ENCODE data around the gene CIPC. TPM values are rescaled to one million over a fixed set of nuclear protein-coding genes. Genes with fewer than 3 reads are reported as not detected.
A peak's percentile ranks its signal among the peaks of the same experiment; 100 is the strongest.

The CIPC gene
- total RNA-seq (46.8 and 47.0 TPM in 2 replicates), polyA plus RNA-seq (10.7 and 13.3 TPM in 2 replicates), polyA minus RNA-seq (22.1 and 23.8 TPM in 2 replicates)
- total RNA-seq (2013), result 24.0 TPM

DNA sequence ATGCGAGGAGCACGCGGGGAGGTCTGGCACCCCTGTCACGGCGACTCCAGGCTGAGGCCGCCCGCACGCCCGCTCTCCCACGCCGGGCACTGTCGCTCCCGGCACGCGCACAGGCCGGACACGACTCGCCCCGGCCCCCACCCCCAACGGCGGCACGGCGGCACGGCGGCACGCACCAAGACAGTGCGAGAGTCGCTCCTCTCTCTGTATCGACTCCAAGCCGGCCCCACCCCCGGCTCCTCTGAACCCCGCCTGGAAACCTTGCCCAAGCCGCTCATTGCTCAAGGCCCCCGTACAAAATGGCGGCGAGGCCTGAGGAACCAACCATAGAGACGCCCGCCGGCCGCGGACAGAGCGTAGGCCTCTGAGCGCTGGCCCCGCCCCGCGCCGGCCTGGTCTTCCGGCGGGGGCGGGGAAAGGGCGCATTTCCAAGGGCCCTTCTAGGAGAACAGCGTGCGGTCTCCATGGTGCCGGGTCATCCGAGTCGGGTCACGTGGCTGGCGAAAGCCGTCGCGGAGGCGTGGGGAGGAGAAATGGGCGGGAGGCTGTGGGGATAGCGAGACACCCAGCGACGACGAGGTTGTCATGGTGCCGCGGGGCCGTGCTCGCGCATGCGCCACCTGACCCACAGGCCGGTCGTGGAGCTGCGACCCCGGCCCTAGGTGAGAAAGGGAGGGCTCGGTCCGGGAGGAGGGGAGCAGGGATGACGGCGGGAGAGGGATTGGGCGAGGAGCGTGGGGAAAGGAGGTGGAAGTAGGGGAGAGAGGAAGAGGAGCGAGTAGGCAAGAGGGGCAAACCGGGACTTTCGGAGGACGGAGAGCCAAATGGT is at the start of gene CIPC:
TSS of gene CIPC (plus strand) at position 559 of the 829 bp plus-strand sequence. CDS start 7,451 bp downstream, outside the sequence.
- Histone ChIP-seq H2AFZ (ENCODE audit: insufficient read depth, low read depth, low read length, poor library complexity, severe bottlenecking) (peak within 1 kb of the TSS; percentile 99), H3K4me1 (ENCODE audit: control insufficient read depth in 2 of 2, insufficient read depth in 2 of 2, low read length in 2 of 2) (peaks cover 45 to 51% of the 10 kb centered on the region in 2 donors), H3K4me3 (ENCODE audit: control extremely low read depth in 1 of 5, extremely low read depth in 1 of 5, insufficient read depth in 1 of 5, low read depth in 2 of 5, low read length in 4 of 5) (peak within 1 kb of the TSS; percentile 85 to 99 (median 99)), H3K79me2 (ENCODE audit: control insufficient read depth, insufficient read depth, low read length) (peaks cover 60% of the 10 kb centered on the region), H3K4me2 (replicated peaks; ENCODE audit: low read depth, low read length, poor library complexity, severe bottlenecking) (peak within 1 kb of the TSS; percentile 95), H3K9me3 (ENCODE audit: control extremely low read depth in 1 of 3, control insufficient read depth in 2 of 3, insufficient read depth in 1 of 3, low read length in 2 of 3) (no peaks in the 10 kb centered on the region), H3K27ac (ENCODE audit: low read length in 2 of 2) (peak within 1 kb of the TSS; percentile 92 to 99), H3K27me3 (replicated peaks in 1 of 4; ENCODE audit: control extremely low read depth in 1 of 4, control insufficient read depth in 3 of 4, insufficient read depth in 4 of 4, low read length in 3 of 4) (no peaks in the 10 kb centered on the region), H3K9ac (ENCODE audit: low read length) (peak within 1 kb of the TSS; percentile 98), H3K36me3 (replicated peaks in 1 of 2; ENCODE audit: control extremely low read depth in 1 of 2, control insufficient read depth in 1 of 2, extremely low read depth in 1 of 2, insufficient read depth in 2 of 2, low read length in 1 of 2) (no peaks in the 10 kb centered on the region), H4K20me1 (ENCODE audit: control insufficient read depth, insufficient read depth, low read length, poor library complexity, severe bottlenecking) (no peaks in the 10 kb centered on the region)
- Mint-ChIP-seq H3K27me3 (no peaks in the 10 kb centered on the region), H3K27ac (peak within 1 kb of the TSS; percentile 96), H3K4me1 (peaks cover 66% of the 10 kb centered on the region), H3K4me3 (peak within 1 kb of the TSS; percentile 86), H3K9me3 (ENCODE audit: insufficient read depth) (no peaks in the 10 kb centered on the region)
- TF ChIP-seq EZH2 (IDR thresholded peaks at IDR 0.05; ENCODE audit: borderline replicate concordance, insufficient read depth, low read depth, low read length, poor library complexity, severe bottlenecking), result no peak
- no peak for TF ChIP-seq CTCF (IDR thresholded peaks at IDR 0.05)
- ChIA-PET CTCF (interaction anchor here (0.7 to 30.2 kb wide), 17 partner anchors 11 to 388 kb away, joined by 3 to 757 read pairs (median 11); partner anchors contain the start of genes GSTZ1 and POMT2), POLR2A (interaction anchor here (0.6 to 6.2 kb wide), 7 partner anchors 12 to 223 kb away, joined by 3 to 110 read pairs (median 4); partner anchors contain the start of genes GSTZ1 and POMT2)
- DNase-seq (peak; percentile 99), ATAC-seq (ENCODE audit: low read depth) (peak; percentile 85)
- intact Hi-C loops (cut with micrococcal nuclease), result loop anchor here (1.0 to 5.0 kb wide), 12 partner anchors 10 to 1111 kb away; partner anchors contain the start of genes ANGEL1, GPATCH2L, GSTZ1 and IFT43
- under 1% methylated on average over 87 of the region's 87 CpGs for WGBS (ENCODE audit: insufficient coverage)

Measured in B cell (primary cell).